Activated CD4-positive, alpha-beta T cell treated with anti-CD3 and anti-CD28 coated beads for 1 hour (primary cell): ENCODE results near the gene CFB.

Experiments used
- DNase-seq: peaks from one replicate; pipeline ENCODE4 v3.0.0-alpha.2; 2020

The CFB gene

DNA sequence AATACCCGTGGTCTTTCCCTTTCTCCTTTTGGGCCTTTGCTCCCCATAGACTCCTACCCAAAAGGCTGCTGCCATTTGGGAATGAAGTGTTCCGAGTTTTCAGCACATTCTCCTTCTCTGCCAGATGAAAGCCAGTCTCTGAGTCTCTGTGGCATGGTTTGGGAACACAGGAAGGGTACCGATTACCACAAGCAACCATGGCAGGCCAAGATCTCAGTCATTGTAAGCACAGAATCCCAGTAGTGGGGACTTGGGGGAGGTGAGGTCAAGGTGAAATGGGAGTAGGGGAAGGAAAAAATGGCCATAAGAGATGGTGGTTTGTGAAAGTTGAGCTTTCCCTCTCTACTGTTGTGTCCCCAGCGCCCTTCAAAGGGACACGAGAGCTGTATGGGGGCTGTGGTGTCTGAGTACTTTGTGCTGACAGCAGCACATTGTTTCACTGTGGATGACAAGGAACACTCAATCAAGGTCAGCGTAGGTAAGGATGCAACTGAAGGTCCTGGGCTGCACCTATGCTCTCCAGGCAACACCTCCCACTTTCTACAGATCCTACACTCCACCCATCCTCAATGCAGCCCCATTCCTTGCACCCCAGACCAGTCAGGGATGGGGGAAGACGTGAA lies 4.1 kb downstream of the CFB start:
- DNase-seq, result no peak

DNA sequence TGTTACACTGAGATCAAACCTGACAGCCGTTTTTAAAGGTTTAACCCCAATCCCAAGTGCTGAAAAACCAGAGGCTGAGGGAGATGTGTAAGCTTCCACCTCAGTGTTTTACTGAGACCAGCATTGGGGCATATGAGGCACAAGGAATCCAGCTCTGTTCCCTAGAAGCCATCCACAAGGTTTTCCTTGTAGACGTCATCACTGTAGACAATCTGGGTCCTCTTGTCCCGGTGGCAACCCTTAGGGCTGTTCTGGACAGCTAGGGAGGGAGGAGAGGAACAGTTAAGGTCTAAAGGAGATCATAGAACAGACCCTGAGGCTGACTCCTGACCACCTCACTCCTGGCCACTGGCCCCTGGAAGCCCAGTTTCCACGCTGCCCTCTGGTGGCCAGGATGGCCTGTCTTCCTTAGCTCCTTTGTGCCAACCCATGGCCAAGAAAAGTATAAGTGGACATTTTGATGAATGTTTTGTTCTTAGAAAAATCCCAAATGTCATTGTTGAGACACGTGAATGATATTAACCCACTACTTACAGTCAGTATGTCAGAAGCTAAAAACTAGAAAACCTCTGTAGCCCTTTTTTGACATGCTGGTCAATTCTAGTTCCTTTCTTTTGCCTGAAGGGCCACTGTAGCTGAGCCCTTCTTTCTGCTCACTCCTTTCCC lies 6.4 kb downstream of the CFB start:
- no peak for DNase-seq

DNA sequence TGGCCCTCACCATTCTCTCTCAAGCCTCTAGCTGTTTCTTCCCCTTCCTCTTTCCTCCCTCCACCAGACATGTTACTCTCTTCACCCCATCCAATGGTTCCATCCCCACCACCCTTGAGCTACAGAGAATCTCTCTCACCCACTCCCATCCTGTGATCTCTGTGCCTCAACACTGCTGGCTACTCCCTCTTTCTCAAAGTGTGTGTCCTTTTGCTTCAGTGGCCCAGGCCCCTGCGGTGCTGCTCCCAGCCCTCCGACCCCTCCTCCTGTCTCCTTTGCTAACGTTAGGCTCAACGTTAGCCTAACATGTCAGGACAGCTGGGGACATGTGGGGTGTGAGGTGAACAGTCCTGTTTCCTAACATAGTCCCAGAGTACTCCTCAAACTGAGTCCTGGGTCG lies 7.0 kb downstream of the CFB start:
- no peak for DNase-seq

DNA sequence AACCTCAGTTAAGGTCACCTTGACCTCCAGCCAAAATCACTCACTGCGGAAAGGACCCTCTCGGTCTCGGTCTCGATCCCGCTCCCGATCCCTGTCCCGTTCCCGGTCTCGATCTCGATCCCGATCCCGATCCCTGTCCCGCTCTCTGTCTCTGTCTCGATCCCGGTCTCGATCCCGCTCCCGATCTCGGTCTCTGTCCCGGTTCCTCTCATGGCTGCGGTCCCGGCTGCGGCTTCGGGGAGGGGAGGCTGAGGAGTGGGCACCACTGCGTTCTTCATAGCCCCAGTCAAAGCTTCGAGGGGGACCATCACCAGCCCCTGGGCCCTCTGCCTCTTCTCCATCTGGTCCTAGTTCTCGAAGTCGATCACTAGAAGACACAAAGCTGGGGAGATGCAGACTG lies 8.6 kb downstream of the CFB start:
- DNase-seq, result no peak

DNA sequence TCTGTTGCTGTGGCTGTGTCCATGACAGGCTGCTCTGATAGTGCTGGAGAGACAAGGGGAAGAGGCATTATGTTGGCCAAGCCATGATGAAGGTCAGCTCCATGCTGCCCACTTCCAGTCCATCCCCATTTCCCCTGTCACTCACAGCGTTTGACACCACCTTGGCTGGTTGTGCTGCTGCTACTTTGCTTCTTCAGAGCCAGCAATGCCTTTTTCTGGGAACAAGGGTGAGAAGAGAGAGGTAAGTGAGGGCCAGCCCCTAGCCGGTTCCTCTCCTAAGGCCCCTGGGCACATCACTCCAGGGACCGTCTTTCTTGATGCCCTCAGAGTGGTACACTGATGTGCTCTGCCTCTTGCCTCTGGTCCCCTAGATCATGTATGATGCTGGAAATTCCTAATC lies 10.9 kb downstream of the CFB start:
- DNase-seq, result no peak

DNA sequence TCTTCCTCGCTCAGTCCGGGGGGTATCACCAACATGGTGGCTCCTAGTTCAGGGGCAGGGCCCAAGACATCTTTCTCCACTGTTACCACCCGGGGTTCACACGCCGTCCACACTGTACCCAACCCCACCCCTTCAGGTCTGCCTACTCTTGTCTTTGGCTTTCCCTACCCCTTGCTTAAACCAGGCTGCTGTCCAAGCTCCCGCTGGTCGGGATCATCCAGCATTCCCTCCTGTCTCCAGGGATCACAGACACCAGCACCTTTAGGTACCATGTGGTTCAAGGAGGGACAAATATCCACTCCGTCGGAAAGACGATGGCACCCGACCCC lies 12.5 kb downstream of the CFB start:
- no peak for DNase-seq

DNA sequence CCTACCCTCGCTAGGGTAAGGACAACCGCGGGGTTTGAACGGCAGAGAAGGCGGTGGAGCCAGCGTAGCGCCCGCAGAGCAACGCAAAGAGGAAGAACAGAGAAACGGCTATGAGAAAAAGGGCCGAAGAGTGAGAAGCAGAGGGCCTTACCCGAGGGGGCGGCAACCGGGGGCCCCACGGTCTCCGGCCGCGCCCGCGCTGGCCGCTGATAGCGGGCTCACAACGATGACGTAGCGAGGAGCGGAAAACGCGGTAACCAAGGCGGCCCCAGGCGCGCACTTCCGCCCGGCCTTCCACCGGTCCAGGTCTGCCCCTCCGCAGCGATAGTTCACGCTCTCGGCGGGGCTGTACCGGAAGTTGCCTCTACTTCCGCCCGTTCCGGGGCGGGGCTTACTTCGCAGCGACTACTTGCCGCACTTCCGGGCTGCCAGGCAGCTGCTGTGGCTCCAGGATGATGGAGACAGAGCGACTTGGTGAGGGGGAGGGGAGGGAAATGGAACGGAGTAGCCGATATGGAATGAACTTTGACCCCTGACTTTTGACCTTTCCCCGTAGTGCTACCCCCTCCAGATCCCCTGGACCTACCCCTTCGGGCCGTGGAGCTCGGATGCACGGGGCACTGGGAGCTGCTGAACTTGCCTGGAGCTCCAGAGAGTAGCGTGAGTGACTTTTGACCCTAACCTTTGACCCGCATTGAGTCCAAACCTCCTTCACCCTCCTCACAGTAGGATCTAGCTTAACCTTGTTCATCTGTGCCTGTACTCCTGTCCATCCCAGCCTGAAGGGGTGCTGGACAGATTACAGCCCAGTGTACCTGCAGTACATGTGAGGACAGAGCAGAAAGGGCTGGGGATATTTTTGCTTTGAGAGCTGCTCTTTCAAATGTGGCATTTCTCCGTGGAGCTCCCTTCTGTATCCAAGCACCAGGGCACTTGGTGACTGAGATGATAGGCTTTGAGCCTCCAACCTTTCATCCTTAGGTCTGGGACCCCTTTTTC lies 13.1 kb downstream of the CFB start, which contains the start of the genes NELFE and SKIC2:
Gene NELFE (minus strand): TSS at position 231 of the 999 bp plus-strand sequence. CDS start 525 bp downstream, outside the sequence.
Gene SKIC2 (plus strand): TSS at position 435 of the 999 bp plus-strand sequence. CDS start 18 bp downstream, at position 453.
- peak; percentile 98 for DNase-seq

DNA sequence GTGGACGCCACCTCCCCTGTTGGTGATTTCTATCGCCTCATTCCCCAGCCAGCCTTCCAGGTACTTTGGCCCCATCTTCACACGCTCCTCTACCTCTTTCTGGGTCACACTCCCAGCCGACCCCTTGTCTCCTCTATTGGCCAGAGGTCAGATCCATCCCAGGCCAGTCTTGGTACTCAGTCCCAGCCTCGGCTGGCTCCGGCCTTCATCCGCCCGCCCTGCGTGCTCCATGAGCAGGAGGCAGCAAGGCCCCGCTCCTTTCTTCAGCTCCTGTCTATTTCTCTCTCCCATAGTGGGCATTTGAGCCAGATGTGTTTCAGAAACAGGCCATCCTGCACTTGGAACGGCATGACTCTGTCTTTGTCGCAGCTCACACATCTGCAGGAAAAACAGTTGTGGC lies 15.7 kb downstream of the CFB start:
- no peak for DNase-seq

DNA sequence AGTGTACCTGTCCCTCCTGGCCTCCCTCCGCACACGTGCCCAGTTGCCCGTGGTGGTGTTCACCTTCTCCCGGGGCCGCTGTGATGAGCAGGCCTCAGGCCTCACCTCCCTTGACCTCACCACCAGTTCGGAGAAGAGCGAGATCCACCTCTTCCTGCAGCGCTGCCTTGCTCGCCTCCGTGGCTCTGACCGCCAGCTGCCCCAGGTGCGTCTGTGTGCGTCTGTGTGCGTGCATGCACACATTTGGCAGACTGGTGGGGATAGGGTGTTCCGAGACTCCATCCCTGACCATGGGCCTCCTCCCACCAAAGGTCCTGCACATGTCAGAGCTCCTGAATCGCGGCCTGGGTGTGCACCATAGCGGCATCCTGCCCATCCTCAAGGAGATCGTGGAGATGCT lies 18.0 kb downstream of the CFB start:
- no peak for DNase-seq

DNA sequence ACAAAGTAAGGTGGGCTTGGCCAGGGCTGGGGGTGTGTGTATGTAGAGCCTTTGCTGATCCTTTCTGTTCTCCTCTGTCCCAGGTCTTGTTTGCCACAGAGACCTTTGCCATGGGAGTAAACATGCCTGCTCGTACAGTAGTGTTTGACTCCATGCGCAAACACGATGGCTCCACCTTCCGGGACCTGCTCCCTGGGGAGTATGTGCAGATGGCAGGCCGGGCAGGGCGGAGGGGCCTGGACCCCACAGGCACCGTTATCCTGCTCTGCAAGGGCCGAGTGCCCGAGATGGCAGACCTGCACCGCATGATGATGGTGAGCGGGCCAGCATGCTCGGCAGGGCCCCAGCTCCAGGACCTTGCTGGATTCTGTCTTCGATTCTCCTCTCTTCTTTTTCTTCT lies 19.8 kb downstream of the CFB start:
- no peak for DNase-seq

DNA sequence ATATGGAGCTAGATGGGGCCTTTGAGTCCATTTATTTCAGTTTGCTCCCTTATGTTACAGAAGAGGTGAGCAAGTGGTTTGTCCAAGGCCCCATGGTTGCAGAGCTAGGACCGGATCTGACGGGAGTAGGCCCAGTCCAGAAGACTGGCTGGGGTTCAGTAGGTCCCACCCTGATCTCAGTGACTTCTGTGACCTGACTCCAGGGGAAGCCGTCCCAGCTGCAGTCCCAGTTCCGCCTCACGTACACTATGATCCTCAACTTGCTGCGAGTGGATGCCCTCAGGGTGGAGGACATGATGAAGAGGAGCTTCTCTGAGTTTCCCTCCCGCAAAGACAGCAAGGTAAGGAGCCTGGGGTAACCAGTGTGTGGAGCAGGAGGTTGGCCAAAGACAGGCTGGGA lies 20.6 kb downstream of the CFB start:
- DNase-seq, result no peak

DNA sequence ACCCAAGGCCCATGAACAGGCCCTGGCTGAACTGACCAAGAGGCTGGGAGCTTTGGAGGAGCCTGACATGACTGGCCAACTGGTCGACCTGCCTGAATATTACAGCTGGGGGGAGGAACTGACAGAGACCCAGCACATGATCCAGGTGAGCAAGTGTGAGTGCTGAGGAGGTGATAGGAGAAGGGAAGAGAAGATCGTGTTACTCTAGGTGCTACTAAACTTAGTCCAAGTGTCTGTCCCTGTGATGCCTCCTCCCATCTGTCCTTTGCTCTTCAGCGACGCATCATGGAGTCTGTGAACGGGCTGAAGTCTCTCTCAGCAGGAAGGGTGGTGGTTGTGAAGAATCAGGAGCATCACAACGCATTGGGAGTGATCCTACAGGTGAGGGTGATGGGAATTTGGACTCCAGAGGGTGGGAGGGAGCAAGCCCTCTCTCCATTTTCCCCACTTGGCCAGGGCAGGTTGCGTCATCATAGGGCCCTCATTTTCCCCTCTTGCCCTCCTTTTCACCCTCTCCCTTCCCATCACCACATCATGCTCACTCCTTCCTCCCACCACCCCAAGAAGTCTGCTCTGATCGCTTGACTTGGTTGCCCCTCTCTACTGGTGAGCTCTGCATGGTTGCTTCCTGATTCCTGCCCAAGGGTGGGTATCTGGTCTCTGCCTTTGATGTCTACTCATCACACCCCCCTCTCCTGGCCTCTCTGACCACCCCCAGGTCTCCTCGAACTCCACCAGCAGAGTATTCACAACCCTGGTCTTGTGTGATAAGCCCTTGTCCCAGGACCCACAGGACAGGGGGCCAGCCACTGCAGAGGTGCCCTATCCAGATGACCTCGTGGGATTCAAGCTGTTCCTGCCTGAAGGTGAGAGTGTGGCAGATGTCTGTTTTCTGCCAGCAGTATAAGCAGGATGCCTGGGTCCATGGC lies 21.4 kb downstream of the CFB start:
- no peak for DNase-seq

DNA sequence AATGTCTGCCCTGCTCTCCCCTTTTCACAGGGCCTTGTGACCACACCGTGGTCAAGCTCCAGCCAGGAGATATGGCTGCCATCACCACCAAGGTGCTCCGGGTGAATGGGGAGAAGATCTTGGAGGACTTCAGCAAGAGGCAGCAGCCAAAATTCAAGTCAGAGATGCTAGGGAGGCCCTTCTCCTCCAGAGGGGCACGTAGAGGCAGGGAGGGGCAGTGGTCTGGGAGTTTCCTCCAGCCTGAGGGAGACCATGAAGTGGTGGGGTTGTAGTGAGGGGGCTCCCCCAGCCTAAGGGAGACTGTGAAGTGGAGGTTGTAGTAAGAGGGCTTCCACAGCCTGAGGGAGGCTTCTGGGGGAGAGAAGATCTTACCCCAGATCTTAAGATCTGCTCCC lies 22.0 kb downstream of the CFB start:
- DNase-seq, result no peak

DNA sequence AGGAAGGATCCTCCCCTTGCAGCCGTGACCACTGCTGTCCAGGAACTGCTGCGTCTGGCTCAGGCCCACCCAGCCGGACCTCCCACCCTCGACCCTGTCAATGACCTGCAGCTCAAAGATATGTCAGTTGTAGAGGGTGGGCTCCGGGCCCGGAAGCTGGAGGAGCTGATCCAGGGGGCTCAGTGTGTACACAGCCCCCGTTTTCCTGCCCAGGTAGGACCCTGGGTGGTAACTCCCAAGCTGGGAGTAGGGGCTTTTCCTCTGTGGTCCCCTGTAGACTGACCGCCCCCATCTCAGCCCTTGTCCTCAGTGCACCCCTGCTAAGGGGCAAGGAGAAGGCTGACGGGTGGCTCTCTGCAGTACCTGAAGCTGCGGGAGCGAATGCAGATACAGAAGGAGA lies 22.4 kb downstream of the CFB start:
- no peak for DNase-seq

DNA sequence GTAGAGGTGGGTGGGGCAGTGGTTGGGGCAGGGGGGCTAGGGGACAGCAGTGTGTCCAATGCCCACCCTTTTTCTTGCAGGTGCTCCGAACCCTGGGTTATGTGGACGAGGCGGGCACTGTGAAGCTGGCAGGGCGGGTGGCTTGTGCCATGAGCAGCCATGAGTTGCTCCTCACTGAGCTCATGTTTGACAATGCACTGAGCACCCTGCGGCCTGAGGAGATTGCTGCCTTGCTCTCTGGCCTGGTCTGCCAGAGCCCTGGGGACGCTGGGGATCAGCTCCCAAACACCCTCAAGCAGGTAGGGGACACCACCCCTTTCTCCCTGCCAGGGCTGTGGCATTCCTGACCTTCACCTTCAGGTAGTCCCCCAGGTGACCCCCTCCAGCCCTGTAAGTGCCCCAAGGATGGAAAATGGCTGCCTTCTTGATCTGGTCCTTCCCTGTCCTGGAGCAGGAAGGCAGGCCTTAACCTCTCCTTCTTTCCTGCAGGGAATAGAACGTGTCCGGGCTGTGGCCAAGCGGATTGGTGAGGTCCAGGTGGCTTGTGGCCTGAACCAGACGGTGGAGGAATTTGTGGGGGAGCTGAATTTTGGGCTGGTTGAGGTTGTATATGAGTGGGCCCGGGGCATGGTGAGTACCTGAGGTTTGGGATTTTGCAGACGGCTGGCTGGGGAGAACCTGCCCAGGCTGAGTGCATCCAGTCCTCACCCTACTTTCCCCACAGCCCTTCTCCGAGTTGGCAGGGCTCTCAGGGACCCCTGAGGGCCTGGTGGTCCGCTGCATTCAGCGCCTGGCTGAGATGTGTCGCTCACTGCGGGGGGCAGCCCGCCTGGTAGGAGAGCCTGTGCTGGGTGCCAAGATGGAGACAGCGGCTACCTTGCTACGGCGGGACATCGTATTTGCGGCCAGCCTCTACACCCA lies 23.2 kb downstream of the CFB start:
- no peak for DNase-seq

DNA sequence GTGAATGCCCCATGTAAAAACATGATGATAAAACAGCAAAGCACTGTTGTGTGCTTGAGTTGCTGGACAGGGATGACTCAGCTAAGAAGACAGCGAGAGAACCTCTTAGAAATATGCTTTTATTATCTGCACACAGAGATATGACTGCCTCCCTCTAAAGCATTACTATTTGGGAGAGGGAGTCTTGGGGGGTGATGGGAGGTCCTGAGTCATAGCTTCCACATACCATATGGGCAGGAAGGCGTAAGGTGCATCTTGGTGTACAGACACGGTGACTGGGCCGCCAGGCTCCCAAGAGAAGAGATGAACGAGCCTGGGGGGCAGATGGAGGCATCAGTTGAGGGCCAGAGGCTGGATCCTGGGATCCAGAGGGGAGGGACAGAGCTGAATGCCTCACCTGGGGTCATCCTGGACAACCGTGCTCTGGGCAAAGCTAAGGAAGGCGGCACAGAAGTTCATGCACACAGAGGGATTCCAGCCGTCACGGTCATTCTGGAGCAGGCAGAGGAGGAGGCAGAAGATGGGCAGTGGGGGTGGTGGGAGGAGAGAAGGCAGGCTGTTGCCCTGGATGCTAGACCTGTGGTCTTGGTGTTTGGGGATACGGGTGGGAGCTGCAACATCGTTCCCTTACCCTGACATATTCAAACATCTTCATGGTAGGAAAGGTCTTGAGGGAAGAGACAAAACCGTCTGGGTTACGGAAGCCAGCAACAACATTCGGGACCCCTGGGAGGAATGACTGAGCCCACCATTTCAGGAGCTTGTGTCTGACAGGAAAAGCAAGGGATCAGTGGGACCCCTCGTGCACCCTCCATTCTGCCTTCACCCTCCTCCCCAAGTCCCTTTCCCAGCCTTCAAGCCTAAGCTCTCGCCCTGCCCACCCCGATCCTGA lies 24.1 kb downstream of the CFB start:
- no peak for DNase-seq

DNA sequence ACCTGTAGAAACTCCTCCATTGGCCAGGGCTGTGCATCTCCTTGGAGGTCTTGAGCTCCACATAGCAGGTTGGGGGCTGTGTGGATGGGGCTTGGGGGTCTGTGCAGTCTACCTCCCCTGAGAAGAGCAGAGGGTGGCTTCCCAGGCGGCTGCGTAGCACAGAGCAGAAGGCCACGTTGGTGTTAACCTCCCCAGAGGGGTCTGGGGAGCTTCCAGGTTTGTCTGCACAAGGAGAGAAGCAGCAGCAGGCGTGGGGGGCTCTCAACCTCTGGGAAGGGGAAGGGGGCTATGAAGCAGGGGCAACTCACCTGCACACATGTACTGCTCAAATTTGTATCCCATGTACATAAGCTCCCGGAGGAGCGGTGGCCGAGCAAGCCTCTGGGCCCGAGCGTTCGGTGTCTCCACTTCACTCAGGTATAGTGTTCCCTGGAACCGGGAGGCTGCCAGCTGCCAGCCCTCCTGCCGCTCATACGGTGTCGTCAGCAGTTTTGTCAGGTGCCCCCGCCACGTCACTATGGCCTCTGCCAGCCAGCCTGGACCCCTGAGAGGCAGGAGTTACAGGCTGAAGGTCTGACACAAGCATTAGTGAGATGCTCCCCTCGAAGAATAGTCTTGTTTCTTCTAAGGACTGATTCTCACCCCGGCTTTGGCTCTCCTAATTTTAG lies 24.8 kb downstream of the CFB start:
- no peak for DNase-seq

DNA sequence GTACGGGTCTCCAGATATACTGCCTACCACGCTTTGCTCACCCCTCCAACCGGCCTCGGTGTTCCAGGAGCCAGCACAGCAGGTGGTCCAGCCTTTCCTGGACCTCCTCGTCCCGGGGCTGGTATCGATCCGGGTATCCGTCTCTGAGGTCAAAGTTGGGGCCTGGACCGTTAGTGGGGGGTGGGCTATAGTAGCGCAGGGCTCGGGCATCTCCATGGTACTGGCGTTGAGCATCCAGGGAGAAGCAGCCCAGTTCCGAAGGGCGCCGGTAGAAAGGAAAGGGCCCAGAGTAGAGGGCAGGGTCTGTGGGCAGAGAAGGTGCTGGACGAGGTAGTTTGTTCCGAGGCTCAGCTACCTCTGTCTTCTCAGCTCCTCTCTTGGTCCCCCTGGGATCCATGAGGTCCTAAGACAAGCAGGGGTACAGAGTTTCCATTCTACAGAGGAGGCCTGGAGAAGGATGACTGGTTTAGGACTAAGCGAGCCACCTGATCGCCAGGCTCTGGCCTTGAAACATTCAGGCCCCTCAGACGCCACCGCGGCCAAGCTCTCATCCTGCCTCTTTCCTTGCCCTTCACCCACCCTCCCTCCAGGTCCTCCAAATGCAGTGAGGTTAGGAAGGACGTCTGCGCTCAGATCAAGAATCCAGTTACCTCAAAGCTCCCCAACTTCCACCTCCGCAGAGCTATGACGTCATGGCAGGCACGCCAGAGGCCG lies 25.5 kb downstream of the CFB start:
- DNase-seq, result no peak
